ENCODE measurements around the gene CTIF. TPM values are rescaled to one million over a fixed set of nuclear protein-coding genes. Genes with fewer than 3 reads are reported as not detected.
A peak's percentile ranks its signal among the peaks of the same experiment; 100 is the strongest.

The CTIF gene
- total and polyA plus RNA-seq, 12 donors = 20.5 to 159 (median 57.0) TPM

- no peak for DNase-seq
- H3K4me3 ChIP-seq = no peak overlapping the region
- 58 to 79% (median 66%) methylated on average over 2 to 4 of the region's 4 CpGs for WGBS, 4 donors
- no peak for TF ChIP-seq POLR2A (IDR thresholded peaks at IDR 0.05)
- TF ChIP-seq, protein P1, sequence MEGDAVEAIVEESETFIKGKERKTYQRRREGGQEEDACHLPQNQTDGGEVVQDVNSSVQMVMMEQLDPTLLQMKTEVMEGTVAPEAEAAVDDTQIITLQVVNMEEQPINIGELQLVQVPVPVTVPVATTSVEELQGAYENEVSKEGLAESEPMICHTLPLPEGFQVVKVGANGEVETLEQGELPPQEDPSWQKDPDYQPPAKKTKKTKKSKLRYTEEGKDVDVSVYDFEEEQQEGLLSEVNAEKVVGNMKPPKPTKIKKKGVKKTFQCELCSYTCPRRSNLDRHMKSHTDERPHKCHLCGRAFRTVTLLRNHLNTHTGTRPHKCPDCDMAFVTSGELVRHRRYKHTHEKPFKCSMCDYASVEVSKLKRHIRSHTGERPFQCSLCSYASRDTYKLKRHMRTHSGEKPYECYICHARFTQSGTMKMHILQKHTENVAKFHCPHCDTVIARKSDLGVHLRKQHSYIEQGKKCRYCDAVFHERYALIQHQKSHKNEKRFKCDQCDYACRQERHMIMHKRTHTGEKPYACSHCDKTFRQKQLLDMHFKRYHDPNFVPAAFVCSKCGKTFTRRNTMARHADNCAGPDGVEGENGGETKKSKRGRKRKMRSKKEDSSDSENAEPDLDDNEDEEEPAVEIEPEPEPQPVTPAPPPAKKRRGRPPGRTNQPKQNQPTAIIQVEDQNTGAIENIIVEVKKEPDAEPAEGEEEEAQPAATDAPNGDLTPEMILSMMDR (IDR thresholded peaks at IDR 0.05) = no peak
- H3K4me1 ChIP-seq (replicated peaks in 1 of 2) = peaks cover 12 to 59% of the 10 kb centered on the region in 2 donors
- no peaks in the 10 kb centered on the region for H3K36me3 ChIP-seq (replicated peaks in 1 of 2)
- H3K27ac ChIP-seq = no peak overlapping the region
- intact Hi-C loops (cut with DNase I) = loop anchor here in 1 of 2 donors (10.0 kb wide), 1 partner anchor 108 kb away; no protein-coding TSS in a partner anchor
- no peaks in the 10 kb centered on the region for H3K9me3 ChIP-seq (replicated peaks in 1 of 3)
- H3K27me3 ChIP-seq = no peaks in the 10 kb centered on the region
These were observed 297.5 kb downstream of the CTIF start for GRCh38 chr18:48836231-48836805.

- Histone ChIP-seq H3K9me3 (replicated peaks in 1 of 3) (no peaks in the 10 kb centered on the region), H3K4me1 (replicated peaks in 1 of 2) (peaks cover 18 to 66% of the 10 kb centered on the region in 2 donors), H3K36me3 (replicated peaks in 1 of 2) (no peaks in the 10 kb centered on the region), H3K4me3 (no peak overlapping the region), H3K27me3 (no peaks in the 10 kb centered on the region), H3K27ac (no peak overlapping the region)
- TF ChIP-seq POLR2A (IDR thresholded peaks at IDR 0.05) = no peak
- TF ChIP-seq, protein P1 (IDR thresholded peaks at IDR 0.05) = no peak
- intact Hi-C loops (cut with DNase I) = loop anchor here in 1 of 2 donors (10.0 kb wide), 1 partner anchor 108 kb away; no protein-coding TSS in a partner anchor
- 95 to 97% (median 96%) methylated on average over 11 to 13 of the region's 13 CpGs for WGBS, 4 donors
- peak in 1 of 7 donors; percentile 3 for DNase-seq
These were observed 298.2 kb downstream of the CTIF start for GRCh38 chr18:48836806-48837615.

DNA sequence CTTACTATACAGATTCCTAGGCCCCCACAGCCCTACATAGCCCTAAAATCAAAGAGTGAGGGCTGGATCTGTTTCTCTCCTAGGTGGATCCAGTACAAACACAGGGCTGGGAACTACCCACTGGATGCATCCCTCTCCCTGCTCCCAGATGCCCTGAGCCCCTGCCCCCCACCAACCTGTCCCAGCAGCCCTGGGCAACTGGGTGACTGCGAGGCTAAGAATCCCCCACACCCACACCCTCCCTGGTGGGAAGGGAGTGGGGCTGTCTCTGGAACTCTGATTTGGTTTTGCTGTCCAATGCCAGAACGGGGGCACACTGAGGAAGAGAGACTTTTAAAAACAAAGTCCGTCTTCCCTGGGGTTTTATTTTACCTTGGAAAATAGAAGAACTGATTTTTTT lies 298.8 kb downstream of the CTIF start:
- H3K36me3 ChIP-seq (replicated peaks in 1 of 2) = no peaks in the 10 kb centered on the region
- no peak overlapping the region for H3K4me3 ChIP-seq
- H3K27me3 ChIP-seq = no peaks in the 10 kb centered on the region
- H3K9me3 ChIP-seq (replicated peaks in 1 of 3) = no peaks in the 10 kb centered on the region
- WGBS, 4 donors = 95 to 99% (median 97%) methylated on average over 3 of the region's 3 CpGs
- no peak overlapping the region for H3K27ac ChIP-seq
- intact Hi-C loops (cut with DNase I) = loop anchor here in 1 of 2 donors (10.0 kb wide), 1 partner anchor 107 kb away; no protein-coding TSS in a partner anchor
- peak in 1 of 7 donors; percentile 5 for DNase-seq
- no peak for TF ChIP-seq POLR2A (IDR thresholded peaks at IDR 0.05)
- TF ChIP-seq, protein P1 (IDR thresholded peaks at IDR 0.05) = no peak
- peaks cover 20 to 67% of the 10 kb centered on the region in 2 donors for H3K4me1 ChIP-seq (replicated peaks in 1 of 2)

- WGBS, 4 donors = 92 to 95% (median 94%) methylated on average over 12 of the region's 12 CpGs
- no peaks in the 10 kb centered on the region for H3K36me3 ChIP-seq (replicated peaks in 1 of 2)
- intact Hi-C loops (cut with DNase I) = loop anchor here in 1 of 2 donors (10.0 kb wide), 1 partner anchor 107 kb away; no protein-coding TSS in a partner anchor
- no peak for TF ChIP-seq POLR2A (IDR thresholded peaks at IDR 0.05)
- TF ChIP-seq, protein P1 (IDR thresholded peaks at IDR 0.05) = no peak
- H3K4me1 ChIP-seq (replicated peaks in 1 of 2) = peaks cover 20 to 67% of the 10 kb centered on the region in 2 donors
- H3K9me3 ChIP-seq (replicated peaks in 1 of 3) = no peaks in the 10 kb centered on the region
- DNase-seq = peak in 1 of 7 donors; percentile 10
- H3K4me3 ChIP-seq = no peak overlapping the region
- H3K27ac ChIP-seq = peak overlapping the region in 3 of 5 donors; percentile 66 to 73 (median 70)
- H3K27me3 ChIP-seq = no peaks in the 10 kb centered on the region
These were observed 299.4 kb downstream of the CTIF start for GRCh38 chr18:48838166-48838775.
